Testis (tissue), 2 donors: ENCODE measurements around the gene TMEM201.

ENCODE experiments used
- POLR2A ChIP-seq: fragments of 450-650 bp; IDR thresholded peaks from one replicate; pipeline ENCODE4 v1.6.1; 2017; ENCODE audit warnings: antibody characterized with exemption, mild to moderate bottlenecking, moderate library complexity
- TF ChIP-seq, protein P1 (sequence below), 3 experiments: fragments of 450-650 bp in 2 of 3; fragments of 200-600 bp in 1 of 3; sonication (generic) in 1 of 3; IDR thresholded peaks; one replicate each; pipeline ENCODE4 v1.5.1; 2016 to 2019; ENCODE audit warnings: antibody characterized with exemption in 3 of 3, mild to moderate bottlenecking in 2 of 3, moderate library complexity in 1 of 3

DNA sequence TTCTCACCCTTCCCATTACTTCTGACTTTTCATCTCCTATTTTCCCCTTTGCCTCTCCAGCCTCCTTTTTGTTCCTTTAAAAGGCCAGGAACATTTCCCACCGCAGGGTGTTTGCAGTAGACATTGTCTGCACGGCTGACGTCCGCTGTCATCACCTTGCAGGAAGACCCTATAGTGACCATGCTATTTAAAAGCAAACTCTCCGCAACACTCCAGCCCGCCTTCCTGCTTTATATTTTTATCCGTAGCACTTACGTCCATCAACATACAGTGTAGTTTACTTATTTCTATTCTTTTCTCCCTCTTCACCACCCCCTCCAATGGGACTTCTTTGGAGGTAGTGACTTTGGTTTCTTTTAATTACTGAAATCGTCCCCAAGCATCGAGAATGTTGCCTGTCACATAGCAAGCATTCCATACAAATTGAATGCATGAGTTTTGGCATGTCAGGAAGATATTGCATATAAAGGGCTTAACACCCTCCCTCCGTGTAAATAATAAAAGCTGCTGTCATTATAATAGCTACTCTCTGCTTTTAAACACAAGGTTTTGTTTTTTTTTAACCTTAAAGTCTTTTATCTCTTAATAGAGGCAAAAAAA is 29.7 kb upstream of the TMEM201 start:
- TF ChIP-seq, protein P1, sequence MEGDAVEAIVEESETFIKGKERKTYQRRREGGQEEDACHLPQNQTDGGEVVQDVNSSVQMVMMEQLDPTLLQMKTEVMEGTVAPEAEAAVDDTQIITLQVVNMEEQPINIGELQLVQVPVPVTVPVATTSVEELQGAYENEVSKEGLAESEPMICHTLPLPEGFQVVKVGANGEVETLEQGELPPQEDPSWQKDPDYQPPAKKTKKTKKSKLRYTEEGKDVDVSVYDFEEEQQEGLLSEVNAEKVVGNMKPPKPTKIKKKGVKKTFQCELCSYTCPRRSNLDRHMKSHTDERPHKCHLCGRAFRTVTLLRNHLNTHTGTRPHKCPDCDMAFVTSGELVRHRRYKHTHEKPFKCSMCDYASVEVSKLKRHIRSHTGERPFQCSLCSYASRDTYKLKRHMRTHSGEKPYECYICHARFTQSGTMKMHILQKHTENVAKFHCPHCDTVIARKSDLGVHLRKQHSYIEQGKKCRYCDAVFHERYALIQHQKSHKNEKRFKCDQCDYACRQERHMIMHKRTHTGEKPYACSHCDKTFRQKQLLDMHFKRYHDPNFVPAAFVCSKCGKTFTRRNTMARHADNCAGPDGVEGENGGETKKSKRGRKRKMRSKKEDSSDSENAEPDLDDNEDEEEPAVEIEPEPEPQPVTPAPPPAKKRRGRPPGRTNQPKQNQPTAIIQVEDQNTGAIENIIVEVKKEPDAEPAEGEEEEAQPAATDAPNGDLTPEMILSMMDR (IDR thresholded peaks at IDR 0.05) = no peak
- no peak for TF ChIP-seq POLR2A
